KMS-11 (cell line): ENCODE data around the gene NKX2-3.

Experiments used
- H2AFZ ChIP-seq: fragments of 200-600 bp; sonication (generic); 2 replicates; pipeline ENCODE4 v1.6.1; 2016; ENCODE audit warnings: antibody characterized with exemption, mixed run types, low read depth
- H3K27ac ChIP-seq: fragments of 200-600 bp; sonication (generic); 2 replicates; pipeline ENCODE4 v1.6.1; 2016; ENCODE audit warnings: mild to moderate bottlenecking, mixed run types
- H3K27me3 ChIP-seq: fragments of 200-600 bp; sonication (generic); 2 replicates; pipeline ENCODE4 v1.6.1; 2017; ENCODE audit warnings: mild to moderate bottlenecking, low read depth, mixed run types, moderate library complexity; ENCODE audit not compliant: insufficient read depth
- H3K36me3 ChIP-seq: fragments of 200-600 bp; sonication (generic); 2 replicates; pipeline ENCODE4 v1.6.1; 2017; ENCODE audit warnings: mild to moderate bottlenecking, mixed run types; ENCODE audit not compliant: insufficient read depth
- H3K4me1 ChIP-seq: fragments of 200-600 bp; sonication (generic); 2 replicates; pipeline ENCODE4 v1.6.1; 2016; ENCODE audit warnings: mild to moderate bottlenecking, low read depth, mixed run types; ENCODE audit not compliant: poor library complexity, severe bottlenecking
- H3K4me2 ChIP-seq: fragments of 200-600 bp; sonication (generic); 2 replicates; pipeline ENCODE4 v1.7.0; 2016; ENCODE audit warnings: mild to moderate bottlenecking, mixed run types
- H3K4me3 ChIP-seq: fragments of 200-600 bp; sonication (generic); IDR thresholded peaks from 2 replicates; pipeline ENCODE4 v1.6.1; 2017; ENCODE audit warnings: low read depth, low read length, mixed read lengths; ENCODE audit not compliant: insufficient read depth
- H3K79me2 ChIP-seq: fragments of 200-600 bp; sonication (generic); 2 replicates; pipeline ENCODE4 v1.6.1; 2016; ENCODE audit warnings: low read depth, mixed run types; ENCODE audit not compliant: insufficient read depth
- H3K9ac ChIP-seq: fragments of 200-600 bp; sonication (generic); 2 replicates; pipeline ENCODE4 v1.6.1; 2016; ENCODE audit warnings: mild to moderate bottlenecking, mixed run types
- H4K20me1 ChIP-seq: fragments of 200-600 bp; sonication (generic); 2 replicates; pipeline ENCODE4 v1.6.1; 2016; ENCODE audit warnings: mild to moderate bottlenecking, mixed run types; ENCODE audit not compliant: insufficient read depth
- CTCF ChIP-seq: fragments of 200-600 bp; sonication (generic); conservative IDR thresholded peaks from 2 replicates; pipeline ENCODE4 v1.6.1; 2017; ENCODE audit warnings: low read depth, mild to moderate bottlenecking, antibody characterized with exemption, low read length, moderate library complexity, mixed read lengths

Gene NKX2-3

GRCh38 chr10:99525897-99526296 lies 6.8 kb upstream of the NKX2-3 start:
- H3K4me1 ChIP-seq, result no peaks in the 10 kb centered on the region
- no peaks in the 10 kb centered on the region for H3K79me2 ChIP-seq
- no peak overlapping the region for H2AFZ ChIP-seq
- H3K27me3 ChIP-seq, result no peaks in the 10 kb centered on the region
- H3K4me3 ChIP-seq, result no peak overlapping the region
- no peak overlapping the region for H3K4me2 ChIP-seq
- no peak overlapping the region for H3K27ac ChIP-seq
- no peaks in the 10 kb centered on the region for H4K20me1 ChIP-seq
- no peaks in the 10 kb centered on the region for H3K36me3 ChIP-seq
- no peak overlapping the region for H3K9ac ChIP-seq
- no peak for TF ChIP-seq CTCF

- no peak overlapping the region for H3K4me3 ChIP-seq
- H3K4me2 ChIP-seq, result no peak overlapping the region
- H2AFZ ChIP-seq, result no peak overlapping the region
- H3K4me1 ChIP-seq, result no peaks in the 10 kb centered on the region
- no peaks in the 10 kb centered on the region for H3K27me3 ChIP-seq
- no peak overlapping the region for H3K9ac ChIP-seq
- no peaks in the 10 kb centered on the region for H4K20me1 ChIP-seq
- TF ChIP-seq CTCF, result no peak
- H3K27ac ChIP-seq, result no peak overlapping the region
- no peaks in the 10 kb centered on the region for H3K79me2 ChIP-seq
- H3K36me3 ChIP-seq, result no peaks in the 10 kb centered on the region
Observed at GRCh38 chr10:99526861-99527504, 5.8 kb upstream of the NKX2-3 start.

- Histone ChIP-seq H3K36me3 (no peaks in the 10 kb centered on the region), H3K4me3 (no peak overlapping the region), H2AFZ (no peak overlapping the region), H3K79me2 (no peaks in the 10 kb centered on the region), H3K4me2 (no peak overlapping the region), H3K4me1 (no peaks in the 10 kb centered on the region), H3K27me3 (no peaks in the 10 kb centered on the region), H4K20me1 (no peaks in the 10 kb centered on the region), H3K27ac (no peak overlapping the region), H3K9ac (no peak overlapping the region)
- no peak for TF ChIP-seq CTCF
Observed at GRCh38 chr10:99527526-99528493, 4.9 kb upstream of the NKX2-3 start.

- H3K4me3 ChIP-seq, result no peak overlapping the region
- H2AFZ ChIP-seq, result no peak overlapping the region
- H3K9ac ChIP-seq, result no peak overlapping the region
- H3K79me2 ChIP-seq, result no peaks in the 10 kb centered on the region
- no peak overlapping the region for H3K27ac ChIP-seq
- H3K4me1 ChIP-seq, result no peaks in the 10 kb centered on the region
- no peaks in the 10 kb centered on the region; the same call in 1 of the 2 replicates for H3K27me3 ChIP-seq
- no peaks in the 10 kb centered on the region for H4K20me1 ChIP-seq
- no peak overlapping the region for H3K4me2 ChIP-seq
- H3K36me3 ChIP-seq, result no peaks in the 10 kb centered on the region
- no peak for TF ChIP-seq CTCF
Observed at GRCh38 chr10:99528494-99529441, 4.0 kb upstream of the NKX2-3 start.
